H1 (cell line): ENCODE data around the gene ADARB2. TPM values are rescaled to one million over a fixed set of nuclear protein-coding genes. Genes with fewer than 3 reads are reported as not detected.

Experiments
- CTCF ChIA-PET: fragments of 300-600 bp; sonication (Branson Sonifier 250); formaldehyde crosslinking; loops from one replicate; lab custom pipeline; 2021; ENCODE audit not compliant: partially characterized antibody; lab: Charles Lee
- POLR2A ChIA-PET: fragments of 300-600 bp; sonication (Branson Sonifier 250); formaldehyde crosslinking; loops from one replicate; lab custom pipeline; 2021; ENCODE audit warnings: inconsistent platforms; ENCODE audit not compliant: partially characterized antibody; lab: Charles Lee
- DNase-seq, 2 experiments: peaks; one replicate each; pipeline versions ENCODE4 v3.0.0 to v3.0.0-alpha.2; 2010 to 2022; ENCODE audit warnings: low spot score in 2 of 2, low read depth in 1 of 2, mixed read lengths in 1 of 2
- FAIRE-seq: peaks from 2 replicates; lab custom pipeline; 2011; peaks lifted over from hg19 to GRCh38; lab: Jason Lieb, UNC
- H2AFZ ChIP-seq: 2 replicates; pipeline ENCODE4 v1.8.1; 2012; ENCODE audit warnings: low read length, inconsistent platforms
- H2AK5ac ChIP-seq: 2 replicates; pipeline ENCODE4 v1.6.1; 2013; ENCODE audit warnings: low read depth, low read length
- H2BK120ac ChIP-seq: replicated peaks from 2 replicates; pipeline ENCODE3; 2013; ENCODE audit warnings: low read depth, low read length, inconsistent platforms
- H2BK12ac ChIP-seq: 2 replicates; pipeline ENCODE4 v1.6.1; 2013; ENCODE audit warnings: low read depth, low read length
- H2BK15ac ChIP-seq: 2 replicates; pipeline ENCODE4 v1.6.1; 2013; ENCODE audit warnings: low read length
- H2BK20ac ChIP-seq: 2 replicates; pipeline ENCODE4 v1.6.1; 2013; ENCODE audit warnings: low read length
- H2BK5ac ChIP-seq: 2 replicates; pipeline ENCODE4 v1.6.1; 2013; ENCODE audit warnings: low read depth, low read length
- H3K14ac ChIP-seq: 2 replicates; pipeline ENCODE4 v1.6.1; 2013; ENCODE audit warnings: inconsistent platforms; ENCODE audit not compliant: insufficient read length
- H3K18ac ChIP-seq: 2 replicates; pipeline ENCODE4 v1.6.1; 2013; ENCODE audit warnings: low read length; ENCODE audit errors: extremely low read depth
- H3K23ac ChIP-seq: 2 replicates; pipeline ENCODE4 v1.6.1; 2013; ENCODE audit warnings: inconsistent platforms; ENCODE audit not compliant: insufficient read length
- H3K23me2 ChIP-seq: 2 replicates; pipeline ENCODE4 v1.6.1; 2013; ENCODE audit warnings: low read depth, low read length
- H3K27ac ChIP-seq: 2 replicates; pipeline ENCODE4 v1.6.1; 2011; ENCODE audit warnings: low read depth, low read length, inconsistent platforms
- H3K27me3 ChIP-seq, 4 experiments: replicated peaks in 1 of 4; 1 replicate in 1 of 4; 2 replicates in 3 of 4; pipeline versions ENCODE4 v1.6.1 to v1.8.1; 2011 to 2013; ENCODE audit warnings: low read length in 3 of 4, mild to moderate bottlenecking in 3 of 4, inconsistent platforms in 2 of 4, mixed read lengths in 2 of 4, moderate library complexity in 1 of 4; ENCODE audit not compliant: control insufficient read depth in 3 of 4, insufficient read depth in 3 of 4; ENCODE audit errors: extremely low read depth in 1 of 4
- H3K36me3 ChIP-seq, 4 experiments: 2 replicates each; pipeline versions ENCODE4 v1.6.1 to v1.8.1; 2011 to 2013; ENCODE audit warnings: mild to moderate bottlenecking in 4 of 4, low read length in 3 of 4, moderate library complexity in 2 of 4, control low read depth in 1 of 4, inconsistent platforms in 1 of 4; ENCODE audit not compliant: insufficient read depth in 4 of 4, control insufficient read depth in 2 of 4
- H3K4ac ChIP-seq: replicated peaks from 2 replicates; pipeline ENCODE3; 2013; ENCODE audit warnings: low read length, low read depth, mixed read lengths, inconsistent platforms; ENCODE audit not compliant: insufficient read length
- H3K4me1 ChIP-seq, 4 experiments: replicated peaks in 1 of 4; 1 replicate in 1 of 4; 2 replicates in 3 of 4; pipeline versions ENCODE4 v1.6.1 to v1.8.1; 2011 to 2013; ENCODE audit warnings: low read length in 3 of 4, inconsistent platforms in 2 of 4, mixed read lengths in 1 of 4; ENCODE audit not compliant: insufficient read depth in 4 of 4, control insufficient read depth in 3 of 4
- H3K4me2 ChIP-seq, 2 experiments: 2 replicates each; pipeline versions ENCODE4 v1.6.1 to v1.8.1; 2011 to 2013; ENCODE audit warnings: low read depth in 2 of 2, low read length in 2 of 2, control low read depth in 1 of 2, inconsistent platforms in 1 of 2, mild to moderate bottlenecking in 1 of 2; ENCODE audit not compliant: insufficient read depth in 1 of 2
- H3K4me3 ChIP-seq, 4 experiments: fragments of 200-600, 300-600 bp in 1 of 4; sonication (generic), shearing (Covaris generic), sonication (Bioruptor Twin) in 1 of 4; 2 replicates each; pipeline versions ENCODE4 v1.5.1 to v1.8.1; 2011 to 2016; ENCODE audit warnings: low read length in 4 of 4, low read depth in 3 of 4, control low read depth in 2 of 4, inconsistent platforms in 2 of 4, mild to moderate bottlenecking in 2 of 4, mixed read lengths in 1 of 4, moderate library complexity in 1 of 4; ENCODE audit not compliant: insufficient read depth in 2 of 4; ENCODE audit errors: extremely low read depth in 1 of 4
- H3K56ac ChIP-seq: replicated peaks from 2 replicates; pipeline ENCODE3; 2013; ENCODE audit warnings: low read depth, mild to moderate bottlenecking, mixed read lengths, low read length, inconsistent platforms; ENCODE audit not compliant: insufficient read length
- H3K79me1 ChIP-seq: 2 replicates; pipeline ENCODE4 v1.6.1; 2013; ENCODE audit warnings: low read depth, low read length, control low read depth
- H3K79me2 ChIP-seq, 2 experiments: 2 replicates each; pipeline versions ENCODE4 v1.6.1 to v1.8.1; 2012 to 2013; ENCODE audit warnings: low read length in 2 of 2, mild to moderate bottlenecking in 2 of 2, inconsistent platforms in 1 of 2; ENCODE audit not compliant: insufficient read depth in 2 of 2, control insufficient read depth in 1 of 2
- H3K9ac ChIP-seq, 4 experiments: replicated peaks in 1 of 4; 1 replicate in 1 of 4; 2 replicates in 3 of 4; pipeline versions ENCODE4 v1.6.1 to v1.8.1; 2011 to 2013; ENCODE audit warnings: low read depth in 3 of 4, low read length in 3 of 4, control low read depth in 2 of 4, mild to moderate bottlenecking in 2 of 4, moderate library complexity in 2 of 4, inconsistent platforms in 1 of 4; ENCODE audit errors: extremely low read depth in 1 of 4
- H3K9me3 ChIP-seq, 2 experiments: 2 replicates each; pipeline versions ENCODE4 v1.6.1 to v1.8.1; 2012 to 2013; ENCODE audit warnings: mild to moderate bottlenecking in 2 of 2, moderate library complexity in 2 of 2, control low read depth in 1 of 2, inconsistent platforms in 1 of 2, low read depth in 1 of 2, low read length in 1 of 2, mixed read lengths in 1 of 2; ENCODE audit not compliant: insufficient read depth in 2 of 2
- H4K20me1 ChIP-seq, 2 experiments: replicated peaks in 1 of 2; 2 replicates each; pipeline versions ENCODE3 to v1.8.1; 2011 to 2013; ENCODE audit warnings: inconsistent platforms in 2 of 2, low read length in 2 of 2, mild to moderate bottlenecking in 1 of 2; ENCODE audit not compliant: insufficient read depth in 2 of 2, control insufficient read depth in 1 of 2
- H4K5ac ChIP-seq: 2 replicates; pipeline ENCODE4 v1.6.1; 2013; ENCODE audit warnings: low read length, low read depth, mixed read lengths, inconsistent platforms; ENCODE audit not compliant: insufficient read length
- H4K8ac ChIP-seq: 2 replicates; pipeline ENCODE4 v1.8.0; 2013; ENCODE audit warnings: mild to moderate bottlenecking, moderate library complexity, low read length, inconsistent platforms; ENCODE audit not compliant: insufficient read depth; ENCODE audit errors: extremely low read depth
- H4K91ac ChIP-seq: replicated peaks from 2 replicates; pipeline ENCODE3; 2013; ENCODE audit warnings: low read length, mixed read lengths, inconsistent platforms; ENCODE audit not compliant: insufficient read length
- BACH1 ChIP-seq: IDR thresholded peaks from 2 replicates; pipeline ENCODE4 v1.6.1; 2012; ENCODE audit warnings: low read length, improper control_type of control experiment
- CTCF ChIP-seq, 3 experiments: IDR thresholded peaks; 1 replicate in 2 of 3; 2 replicates in 1 of 3; pipeline versions ENCODE4 v1.5.1 to v1.6.1; 2011; ENCODE audit warnings: low read length in 3 of 3, mild to moderate bottlenecking in 3 of 3, inconsistent platforms in 2 of 3, low read depth in 1 of 3, moderate library complexity in 1 of 3; ENCODE audit not compliant: insufficient read depth in 1 of 3; ENCODE audit errors: control extremely low read depth in 1 of 3
- FOSL1 ChIP-seq: IDR thresholded peaks from 2 replicates; pipeline ENCODE4 v1.6.1; 2011; ENCODE audit warnings: mild to moderate bottlenecking, low read depth, low read length, moderate library complexity; ENCODE audit not compliant: insufficient read depth
- NANOG ChIP-seq: IDR thresholded peaks from 2 replicates; pipeline ENCODE4 v1.6.1; 2011; ENCODE audit warnings: low read length, low read depth, mild to moderate bottlenecking, inconsistent platforms; ENCODE audit not compliant: insufficient read depth, poor library complexity, severe bottlenecking
- PHF8 ChIP-seq: fragments of 200-600 bp; sonication (generic); conservative IDR thresholded peaks from 2 replicates; pipeline ENCODE4 v1.7.1; 2012; ENCODE audit warnings: low read depth, mild to moderate bottlenecking, inconsistent platforms, low read length, moderate library complexity
- RNF2 ChIP-seq: fragments of 200-900, 300-1000 bp; sonication (generic); IDR thresholded peaks from 2 replicates; pipeline ENCODE4 v1.7.1; 2016; ENCODE audit warnings: borderline replicate concordance, low read depth, mild to moderate bottlenecking, antibody characterized with exemption, low read length; ENCODE audit not compliant: poor library complexity, severe bottlenecking; ENCODE audit errors: missing control alignments
- SIRT6 ChIP-seq: IDR thresholded peaks from one replicate; pipeline ENCODE4 v1.7.1; 2012; ENCODE audit warnings: low read length, inconsistent platforms
- SRF ChIP-seq: IDR thresholded peaks from 2 replicates; pipeline ENCODE4 v1.6.1; 2011; ENCODE audit warnings: mild to moderate bottlenecking, low read depth, low read length, moderate library complexity
- TAF1 ChIP-seq: IDR thresholded peaks from 2 replicates; pipeline ENCODE4 v1.6.1; 2011; ENCODE audit warnings: mild to moderate bottlenecking, low read depth, low read length
- TBP ChIP-seq: IDR thresholded peaks from 2 replicates; pipeline ENCODE4 v1.6.1; 2011; ENCODE audit warnings: low read depth, low read length, improper control_type of control experiment
- WGBS, 2 experiments: shearing (Covaris generic) in 1 of 2; methylation state at CpG; one replicate each; pipeline versions ENCODE4 v1.1.6 to v1.1.7; 2013 to 2015; ENCODE audit warnings: low lambda C conversion rate in 2 of 2, mixed read lengths in 2 of 2, inconsistent platforms in 1 of 2, low coverage in 1 of 2, missing lambda C conversion rate in 1 of 2; ENCODE audit not compliant: insufficient replicate concordance in 2 of 2, insufficient coverage in 1 of 2, insufficient read length in 1 of 2; ENCODE audit errors: extremely low coverage in 1 of 2, missing lambda C conversion rate in 1 of 2; 5-methylcytosine and 5-hydroxymethylcytosine counted together
- polyA plus RNA-seq, 7 experiments: library from polyadenylated mRNA; depleted of rRNA in 3 of 7; stranded (reverse) in 5 of 7; unstranded in 2 of 7; fragments of >200 nt in 5 of 7; fragments of 200-250 nt in 2 of 7; gene quantifications; 1 replicate in 5 of 7; 2 replicates in 1 of 7; 4 replicates in 1 of 7; pipeline versions ENCODE4 v1.2.1 to v1.2.3, GENCODE V29; 2011 to 2013; ENCODE audit warnings: missing spikeins in 2 of 7, mixed read lengths in 2 of 7
- total RNA-seq: library from RNA; stranded (reverse); fragmentation: NEBNext Ultra II Directional; extraction: Animal tissue kit (Norgen Biotek cat#: 25700); gene quantifications from 2 replicates; pipeline ENCODE4 v1.2.1, GENCODE V29; 2021
- TF ChIP-seq, protein P1 (sequence below): IDR thresholded peaks from 2 replicates; pipeline ENCODE4 v1.6.1; 2012; ENCODE audit warnings: inconsistent platforms

ADARB2 gene
- total and polyA plus RNA-seq, 2 of the 8 experiments (the other 6 are each of a cell fraction or from before 2014, with no cell fraction given), result 2.2 to 2.8 TPM

- no peak overlapping the region for H2BK20ac ChIP-seq
- TF ChIP-seq RNF2 (no peak), SRF (no peak), BACH1 (no peak), SIRT6 (no peak), FOSL1 (no peak), NANOG (no peak), CTCF (IDR thresholded peaks at IDR 0.05; ENCODE audit: control extremely low read depth in 1 of 3, insufficient read depth in 1 of 3, low read depth in 1 of 3, low read length in 3 of 3) (no peak), TBP (no peak), PHF8 (no peak), TAF1 (no peak)
- TF ChIP-seq, protein P1, sequence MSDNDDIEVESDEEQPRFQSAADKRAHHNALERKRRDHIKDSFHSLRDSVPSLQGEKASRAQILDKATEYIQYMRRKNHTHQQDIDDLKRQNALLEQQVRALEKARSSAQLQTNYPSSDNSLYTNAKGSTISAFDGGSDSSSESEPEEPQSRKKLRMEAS, result no peak
Measured at GRCh38 chr10:1190052-1190395, 547.3 kb downstream of the ADARB2 start.

More at GRCh38 chr10:1190052-1190395, 547.3 kb downstream of the ADARB2 start:
- Histone ChIP-seq H3K9ac (no peak overlapping the region), H3K18ac (no peak overlapping the region), H3K14ac (no peak overlapping the region), H3K4ac (no peak overlapping the region), H3K4me1 (peaks cover 0 to 4% (median 0%) of the 10 kb centered on the region in 4 experiments; a peak in 2 of 7 replicates), H4K5ac (no peak overlapping the region), H4K20me1 (no peaks in the 10 kb centered on the region), H3K56ac (no peak overlapping the region), H3K4me2 (no peak overlapping the region), H3K27ac (no peak overlapping the region), H3K9me3 (no peaks in the 10 kb centered on the region), H3K23me2 (no peaks in the 10 kb centered on the region), H2BK12ac (no peak overlapping the region), H3K4me3 (no peak overlapping the region), H3K79me1 (no peaks in the 10 kb centered on the region), H2BK5ac (no peak overlapping the region), H3K23ac (no peak overlapping the region), H2AK5ac (no peak overlapping the region), H2BK15ac (no peak overlapping the region), H2AFZ (no peak overlapping the region), H4K91ac (no peak overlapping the region), H2BK120ac (no peak overlapping the region), H4K8ac (no peak overlapping the region), H3K36me3 (no peaks in the 10 kb centered on the region), H3K79me2 (no peaks in the 10 kb centered on the region), H3K27me3 (peaks cover 0 to 2% (median 0%) of the 10 kb centered on the region in 4 experiments; a peak in 2 of 7 replicates)
- FAIRE-seq, result no peak
- ChIA-PET POLR2A (no interaction called here), CTCF (interaction anchor here (0.7 kb wide), 1 partner anchor 81 kb away, joined by 4 read pairs; no protein-coding TSS in a partner anchor)
- DNase-seq, result no peak
- 93% methylated on average over 12 of the region's 12 CpGs; no CpG with 5 or more reads in 1 of the 2 experiments for WGBS, 2 experiments
